ENCODE measurements around the gene STX18.

The STX18 gene

GRCh38 chr4:4432341-4433125 lies 109.3 kb downstream of the STX18 start:
- no peak overlapping the region for H3K4me3 ChIP-seq (ENCODE audit: low read depth, low read length)
- no peak for TF ChIP-seq CTCF (conservative IDR thresholded peaks at IDR 0.05; ENCODE audit: low read depth, low read length)
- DNase-seq (ENCODE audit: low read depth): no peak

- no peak overlapping the region for H3K4me3 ChIP-seq (ENCODE audit: low read depth, low read length)
- DNase-seq (ENCODE audit: low read depth): peak; percentile 79
- TF ChIP-seq CTCF (conservative IDR thresholded peaks at IDR 0.05; ENCODE audit: low read depth, low read length): peak; percentile 87
Measured at GRCh38 chr4:4430492-4431195, 111.2 kb downstream of the STX18 start.

DNA sequence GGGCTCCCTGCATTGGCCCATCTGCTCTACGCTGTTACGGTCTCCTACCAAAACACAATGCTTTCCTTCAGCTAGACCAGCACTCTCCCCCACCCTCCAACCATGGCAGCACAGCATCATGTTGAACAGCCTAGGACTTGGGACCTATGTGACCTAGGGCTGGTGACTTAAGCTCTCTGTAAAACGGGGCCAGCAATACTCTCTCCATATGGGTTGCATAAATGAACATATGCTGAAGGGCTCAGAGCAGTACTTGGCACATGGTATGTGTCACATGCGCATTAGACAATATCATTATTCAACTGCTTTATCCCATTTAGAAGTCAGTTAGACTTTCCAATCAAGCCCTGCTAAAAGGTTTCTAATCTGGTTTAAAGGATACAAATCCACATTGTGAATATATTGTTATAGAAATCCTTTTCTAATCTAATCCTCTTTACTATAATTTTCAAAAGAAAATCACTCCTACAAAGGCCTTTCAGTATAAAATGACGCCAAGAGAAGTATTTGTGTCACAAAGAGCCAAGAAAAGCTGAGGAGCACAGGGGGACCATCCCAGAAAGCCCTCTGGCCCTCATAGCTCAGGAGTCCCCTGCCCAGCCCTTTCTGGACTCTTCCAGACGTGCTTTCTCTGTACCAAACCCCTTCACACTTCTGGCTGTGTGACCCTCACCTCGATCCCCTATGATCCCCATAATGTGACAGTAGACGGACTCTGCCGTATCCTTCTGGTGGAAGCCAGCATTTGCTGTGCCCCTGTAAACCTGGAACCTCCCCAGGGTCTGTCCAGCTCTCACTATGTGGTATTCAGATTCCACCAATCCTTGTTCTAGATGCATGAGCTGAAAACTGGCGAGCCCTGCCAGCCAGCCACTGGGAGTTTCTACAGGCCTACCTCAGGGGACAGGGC lies 112.6 kb downstream of the STX18 start:
- no peak for TF ChIP-seq CTCF (conservative IDR thresholded peaks at IDR 0.05; ENCODE audit: low read depth, low read length)
- H3K4me3 ChIP-seq (ENCODE audit: low read depth, low read length): no peak overlapping the region
- no peak for DNase-seq (ENCODE audit: low read depth)

DNA sequence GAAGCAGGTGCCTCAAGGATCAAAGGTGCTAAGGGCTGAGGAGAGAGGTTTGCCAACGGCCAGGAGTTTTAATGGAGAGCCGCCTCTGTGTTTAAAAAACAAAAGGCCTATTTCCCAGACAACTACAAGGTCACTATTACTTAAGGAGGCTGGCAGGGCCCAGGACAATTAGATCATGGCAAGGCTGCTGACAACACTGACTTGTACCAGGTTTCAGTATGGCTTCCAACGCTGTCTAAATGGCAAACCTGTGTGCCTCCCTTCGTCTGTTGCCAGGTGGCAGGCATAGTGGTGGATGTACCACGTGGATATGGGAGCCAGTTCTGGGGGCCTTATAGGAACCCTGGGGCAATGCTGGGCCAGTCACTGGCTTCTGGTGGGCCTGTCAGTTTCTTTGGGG lies 114.0 kb downstream of the STX18 start:
- no peak for DNase-seq (ENCODE audit: low read depth)
- H3K4me3 ChIP-seq (ENCODE audit: low read depth, low read length): no peak overlapping the region
- TF ChIP-seq CTCF (conservative IDR thresholded peaks at IDR 0.05; ENCODE audit: low read depth, low read length): no peak

GRCh38 chr4:4427121-4427870 lies 114.6 kb downstream of the STX18 start:
- no peak overlapping the region for H3K4me3 ChIP-seq (ENCODE audit: low read depth, low read length)
- DNase-seq (ENCODE audit: low read depth): peak; percentile 40
- TF ChIP-seq CTCF (conservative IDR thresholded peaks at IDR 0.05; ENCODE audit: low read depth, low read length): peak; percentile 12

GRCh38 chr4:4426511-4427120 lies 115.2 kb downstream of the STX18 start:
- TF ChIP-seq CTCF (conservative IDR thresholded peaks at IDR 0.05; ENCODE audit: low read depth, low read length): no peak
- H3K4me3 ChIP-seq (ENCODE audit: low read depth, low read length): no peak overlapping the region
- peak; percentile 14 for DNase-seq (ENCODE audit: low read depth)
